GM10847 (cell line): ENCODE results near the gene BAZ1A.

Source experiments
- POLR2A ChIP-seq: IDR thresholded peaks from 2 replicates; pipeline ENCODE4 v1.6.1; 2011; ENCODE audit not compliant: insufficient read length; ENCODE audit errors: extremely low read depth

Gene BAZ1A

GRCh38 chr14:34715127-34715863, 159.9 kb downstream of the BAZ1A start:
- TF ChIP-seq POLR2A: no peak

GRCh38 chr14:34714320-34715126, 160.6 kb downstream of the BAZ1A start, which contains the start of gene CFL2:
CFL2 (minus strand) TSS chr14:34714593; CDS start chr14:34714540, 53 bp downstream.
- TF ChIP-seq POLR2A: peak; percentile 65

- no peak for TF ChIP-seq POLR2A
These were observed 161.4 kb downstream of the BAZ1A start for GRCh38 chr14:34713681-34714319.

- TF ChIP-seq POLR2A: no peak
These were observed 162.0 kb downstream of the BAZ1A start for GRCh38 chr14:34713122-34713680.

- TF ChIP-seq POLR2A: no peak
These were observed 163.1 kb downstream of the BAZ1A start for GRCh38 chr14:34711796-34712712.

GRCh38 chr14:34711169-34711568, 164.0 kb downstream of the BAZ1A start:
- no peak for TF ChIP-seq POLR2A

GRCh38 chr14:34710744-34711143, 164.4 kb downstream of the BAZ1A start:
- no peak for TF ChIP-seq POLR2A

GRCh38 chr14:34710006-34710405, 165.2 kb downstream of the BAZ1A start:
- TF ChIP-seq POLR2A: no peak

- TF ChIP-seq POLR2A: no peak
These were observed 167.4 kb downstream of the BAZ1A start for GRCh38 chr14:34707722-34708121.
